Gastroesophageal sphincter (tissue), 3 donors: ENCODE measurements around the gene CCDC34.

Experiments used
- POLR2A ChIP-seq, 2 donors: fragments of 450-650 bp; IDR thresholded peaks; one replicate each; pipeline ENCODE4 v1.6.1; 2017; ENCODE audit warnings: antibody characterized with exemption in 2 of 2, mild to moderate bottlenecking in 2 of 2, moderate library complexity in 1 of 2
- TF ChIP-seq, protein P1 (sequence below), 4 experiments: fragments of 200-600 bp in 2 of 4; fragments of 450-650 bp in 2 of 4; sonication (generic) in 1 of 4; IDR thresholded peaks; one replicate each; pipeline ENCODE4 v1.5.1; 2017 to 2019; ENCODE audit warnings: antibody characterized with exemption in 4 of 4, mild to moderate bottlenecking in 2 of 4, moderate library complexity in 2 of 4

DNA sequence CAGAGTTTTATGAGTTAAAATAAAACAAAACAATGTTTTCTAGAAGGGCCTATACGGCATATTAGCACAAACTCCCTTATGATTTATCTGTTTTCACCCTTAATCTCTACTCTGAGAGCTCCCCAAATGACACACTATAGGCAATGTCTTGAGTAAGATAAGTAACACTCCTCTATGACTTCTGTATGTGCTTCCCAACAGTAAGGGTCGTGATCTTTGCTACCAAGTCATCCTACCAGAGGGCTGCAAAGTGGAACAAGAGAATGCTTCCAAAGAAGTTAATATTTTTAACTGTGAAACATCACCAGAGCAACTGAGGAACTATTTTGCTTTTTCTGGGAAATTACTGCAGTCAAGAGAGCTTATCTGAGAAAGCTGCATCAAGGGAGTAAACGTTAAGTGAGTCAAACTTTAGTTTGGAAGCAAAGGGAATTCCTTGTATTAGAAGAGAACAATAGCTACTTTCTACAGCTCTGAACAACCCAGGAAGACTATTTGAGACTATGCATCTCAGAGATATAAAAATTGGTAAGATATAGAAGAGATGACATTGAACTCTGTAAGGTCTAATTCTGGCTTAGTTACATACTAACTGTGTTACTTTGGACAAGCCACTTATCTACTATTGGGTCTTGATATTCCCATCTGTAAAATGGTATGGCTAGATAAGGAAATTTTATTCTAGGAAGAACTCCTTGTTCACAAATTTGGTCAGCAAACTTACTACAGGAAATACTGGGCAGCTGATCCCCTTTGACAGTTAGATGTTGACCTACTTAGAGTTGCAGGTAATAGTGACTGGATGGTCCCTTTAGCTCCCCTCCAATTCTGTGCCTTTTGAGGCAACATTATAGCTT, 43.7 kb upstream of the CCDC34 start:
- TF ChIP-seq, protein P1, sequence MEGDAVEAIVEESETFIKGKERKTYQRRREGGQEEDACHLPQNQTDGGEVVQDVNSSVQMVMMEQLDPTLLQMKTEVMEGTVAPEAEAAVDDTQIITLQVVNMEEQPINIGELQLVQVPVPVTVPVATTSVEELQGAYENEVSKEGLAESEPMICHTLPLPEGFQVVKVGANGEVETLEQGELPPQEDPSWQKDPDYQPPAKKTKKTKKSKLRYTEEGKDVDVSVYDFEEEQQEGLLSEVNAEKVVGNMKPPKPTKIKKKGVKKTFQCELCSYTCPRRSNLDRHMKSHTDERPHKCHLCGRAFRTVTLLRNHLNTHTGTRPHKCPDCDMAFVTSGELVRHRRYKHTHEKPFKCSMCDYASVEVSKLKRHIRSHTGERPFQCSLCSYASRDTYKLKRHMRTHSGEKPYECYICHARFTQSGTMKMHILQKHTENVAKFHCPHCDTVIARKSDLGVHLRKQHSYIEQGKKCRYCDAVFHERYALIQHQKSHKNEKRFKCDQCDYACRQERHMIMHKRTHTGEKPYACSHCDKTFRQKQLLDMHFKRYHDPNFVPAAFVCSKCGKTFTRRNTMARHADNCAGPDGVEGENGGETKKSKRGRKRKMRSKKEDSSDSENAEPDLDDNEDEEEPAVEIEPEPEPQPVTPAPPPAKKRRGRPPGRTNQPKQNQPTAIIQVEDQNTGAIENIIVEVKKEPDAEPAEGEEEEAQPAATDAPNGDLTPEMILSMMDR (IDR thresholded peaks at IDR 0.05) = no peak
- no peak for TF ChIP-seq POLR2A (IDR thresholded peaks at IDR 0.05)
